ENCODE measurements around the gene DNAJC9. TPM values are rescaled to one million over a fixed set of nuclear protein-coding genes. Genes with fewer than 3 reads are reported as not detected.

DNAJC9 gene
- total RNA-seq, 1 experiment from 2014 or later = 63.5 TPM

DNA sequence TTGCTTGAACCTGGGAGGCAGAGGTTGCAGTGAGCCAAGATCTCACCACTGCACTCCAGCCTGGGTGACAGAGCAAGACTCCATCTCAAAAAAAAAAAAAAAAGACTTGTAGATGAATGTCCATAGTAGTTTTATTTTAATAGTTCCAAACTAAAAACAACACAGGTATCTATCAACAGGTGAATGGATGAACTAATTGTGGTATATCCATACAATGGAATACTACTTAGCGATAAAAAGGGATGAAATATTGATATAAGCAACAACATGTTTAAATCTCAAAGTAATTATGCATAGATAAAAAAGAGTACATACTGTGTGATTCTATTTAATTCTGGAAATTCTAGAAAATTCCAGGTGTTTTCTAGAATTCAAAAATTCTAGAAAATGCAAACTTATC lies 42.9 kb upstream of the DNAJC9 start:
- ATAC-seq (no peak), DNase-seq (ENCODE audit: low read depth, low spot score) (no peak)
- intact Hi-C loops (cut with micrococcal nuclease; ENCODE audit: unreplicated experiment) = no loop called here
- ChIA-PET POLR2A (no interaction called here), CTCF (no interaction called here)
- H3K9me3 ChIP-seq (ENCODE audit: control insufficient read depth, insufficient read depth, low read depth, low read length) = no peaks in the 10 kb centered on the region
- no TSS peak for BruUV-seq (replicated peaks)
- no peak overlapping the region for H3K27ac ChIP-seq (ENCODE audit: low read length)
- in situ Hi-C loops (cut with HindIII; ENCODE audit: low pct_unique_long_range_greater_than_20kb, low sequenced_read_pairs) = no loop called here
- TF ChIP-seq TCF7L2 (IDR thresholded peaks at IDR 0.05; ENCODE audit: low read depth, low read length) (no peak), POLR2AphosphoS5 (IDR thresholded peaks at IDR 0.05; ENCODE audit: low read depth, low read length) (no peak), SIN3A (IDR thresholded peaks at IDR 0.05; ENCODE audit: borderline replicate concordance, insufficient read depth, low read depth, low read length) (no peak)
- TF ChIP-seq, protein P1, sequence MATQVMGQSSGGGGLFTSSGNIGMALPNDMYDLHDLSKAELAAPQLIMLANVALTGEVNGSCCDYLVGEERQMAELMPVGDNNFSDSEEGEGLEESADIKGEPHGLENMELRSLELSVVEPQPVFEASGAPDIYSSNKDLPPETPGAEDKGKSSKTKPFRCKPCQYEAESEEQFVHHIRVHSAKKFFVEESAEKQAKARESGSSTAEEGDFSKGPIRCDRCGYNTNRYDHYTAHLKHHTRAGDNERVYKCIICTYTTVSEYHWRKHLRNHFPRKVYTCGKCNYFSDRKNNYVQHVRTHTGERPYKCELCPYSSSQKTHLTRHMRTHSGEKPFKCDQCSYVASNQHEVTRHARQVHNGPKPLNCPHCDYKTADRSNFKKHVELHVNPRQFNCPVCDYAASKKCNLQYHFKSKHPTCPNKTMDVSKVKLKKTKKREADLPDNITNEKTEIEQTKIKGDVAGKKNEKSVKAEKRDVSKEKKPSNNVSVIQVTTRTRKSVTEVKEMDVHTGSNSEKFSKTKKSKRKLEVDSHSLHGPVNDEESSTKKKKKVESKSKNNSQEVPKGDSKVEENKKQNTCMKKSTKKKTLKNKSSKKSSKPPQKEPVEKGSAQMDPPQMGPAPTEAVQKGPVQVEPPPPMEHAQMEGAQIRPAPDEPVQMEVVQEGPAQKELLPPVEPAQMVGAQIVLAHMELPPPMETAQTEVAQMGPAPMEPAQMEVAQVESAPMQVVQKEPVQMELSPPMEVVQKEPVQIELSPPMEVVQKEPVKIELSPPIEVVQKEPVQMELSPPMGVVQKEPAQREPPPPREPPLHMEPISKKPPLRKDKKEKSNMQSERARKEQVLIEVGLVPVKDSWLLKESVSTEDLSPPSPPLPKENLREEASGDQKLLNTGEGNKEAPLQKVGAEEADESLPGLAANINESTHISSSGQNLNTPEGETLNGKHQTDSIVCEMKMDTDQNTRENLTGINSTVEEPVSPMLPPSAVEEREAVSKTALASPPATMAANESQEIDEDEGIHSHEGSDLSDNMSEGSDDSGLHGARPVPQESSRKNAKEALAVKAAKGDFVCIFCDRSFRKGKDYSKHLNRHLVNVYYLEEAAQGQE (IDR thresholded peaks at IDR 0.05; ENCODE audit: insufficient read depth in 1 of 2, low read depth in 2 of 2, low read length in 1 of 2) = no peak
- TF ChIP-seq, protein P2, sequence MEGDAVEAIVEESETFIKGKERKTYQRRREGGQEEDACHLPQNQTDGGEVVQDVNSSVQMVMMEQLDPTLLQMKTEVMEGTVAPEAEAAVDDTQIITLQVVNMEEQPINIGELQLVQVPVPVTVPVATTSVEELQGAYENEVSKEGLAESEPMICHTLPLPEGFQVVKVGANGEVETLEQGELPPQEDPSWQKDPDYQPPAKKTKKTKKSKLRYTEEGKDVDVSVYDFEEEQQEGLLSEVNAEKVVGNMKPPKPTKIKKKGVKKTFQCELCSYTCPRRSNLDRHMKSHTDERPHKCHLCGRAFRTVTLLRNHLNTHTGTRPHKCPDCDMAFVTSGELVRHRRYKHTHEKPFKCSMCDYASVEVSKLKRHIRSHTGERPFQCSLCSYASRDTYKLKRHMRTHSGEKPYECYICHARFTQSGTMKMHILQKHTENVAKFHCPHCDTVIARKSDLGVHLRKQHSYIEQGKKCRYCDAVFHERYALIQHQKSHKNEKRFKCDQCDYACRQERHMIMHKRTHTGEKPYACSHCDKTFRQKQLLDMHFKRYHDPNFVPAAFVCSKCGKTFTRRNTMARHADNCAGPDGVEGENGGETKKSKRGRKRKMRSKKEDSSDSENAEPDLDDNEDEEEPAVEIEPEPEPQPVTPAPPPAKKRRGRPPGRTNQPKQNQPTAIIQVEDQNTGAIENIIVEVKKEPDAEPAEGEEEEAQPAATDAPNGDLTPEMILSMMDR (IDR thresholded peaks at IDR 0.05) = no peak
- peaks cover 11% of the 10 kb centered on the region; the same call in 1 of the 2 replicates for H3K27me3 ChIP-seq (ENCODE audit: control insufficient read depth, insufficient read depth, low read length)
- H3K4me1 ChIP-seq (ENCODE audit: control insufficient read depth, insufficient read depth, low read length) = no peaks in the 10 kb centered on the region
- no peaks in the 10 kb centered on the region for H3K36me3 ChIP-seq (ENCODE audit: control insufficient read depth, insufficient read depth, low read length)
- H3K4me3 ChIP-seq (ENCODE audit: low read depth in 2 of 2, low read length in 2 of 2) = no peak overlapping the region

DNA sequence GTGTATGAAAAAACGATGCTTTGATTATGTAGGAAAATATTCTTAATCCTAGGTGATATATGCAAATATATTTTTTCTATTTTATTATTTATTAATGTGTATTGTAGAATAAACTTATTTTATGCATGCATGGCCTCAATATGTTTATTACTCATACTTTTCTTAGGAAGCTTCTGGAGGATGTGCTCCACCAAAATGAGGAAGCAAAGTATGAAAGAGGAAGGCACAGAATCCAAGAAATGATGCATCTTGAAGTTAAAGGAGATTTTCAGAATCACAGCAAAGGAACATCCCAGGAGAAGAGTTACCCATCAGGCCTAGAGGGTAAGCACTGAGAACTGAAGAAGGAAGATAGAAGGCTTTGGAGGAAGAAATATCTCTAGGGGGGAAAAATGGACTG lies 40.4 kb upstream of the DNAJC9 start:
- Histone ChIP-seq H3K27me3 (ENCODE audit: control insufficient read depth, insufficient read depth, low read length) (no peaks in the 10 kb centered on the region; the same call in 1 of the 2 replicates), H3K4me3 (ENCODE audit: low read depth in 2 of 2, low read length in 2 of 2) (no peak overlapping the region), H3K36me3 (ENCODE audit: control insufficient read depth, insufficient read depth, low read length) (no peaks in the 10 kb centered on the region), H3K27ac (ENCODE audit: low read length) (no peak overlapping the region), H3K9me3 (ENCODE audit: control insufficient read depth, insufficient read depth, low read depth, low read length) (no peaks in the 10 kb centered on the region), H3K4me1 (ENCODE audit: control insufficient read depth, insufficient read depth, low read length) (no peaks in the 10 kb centered on the region)
- DNase-seq (ENCODE audit: low read depth, low spot score) (no peak), ATAC-seq (no peak)
- in situ Hi-C loops (cut with HindIII; ENCODE audit: low pct_unique_long_range_greater_than_20kb, low sequenced_read_pairs) (no loop called here), intact Hi-C loops (cut with micrococcal nuclease; ENCODE audit: unreplicated experiment) (no loop called here)
- no TSS peak for BruUV-seq (replicated peaks)
- CTCF ChIA-PET = no interaction called here
- TF ChIP-seq TCF7L2 (IDR thresholded peaks at IDR 0.05; ENCODE audit: low read depth, low read length) = no peak
- TF ChIP-seq, protein P1 (IDR thresholded peaks at IDR 0.05; ENCODE audit: insufficient read depth in 1 of 2, low read depth in 2 of 2, low read length in 1 of 2) = no peak
- TF ChIP-seq POLR2AphosphoS5 (IDR thresholded peaks at IDR 0.05; ENCODE audit: low read depth, low read length) = no peak
- TF ChIP-seq, protein P2 (IDR thresholded peaks at IDR 0.05) = no peak
- POLR2A ChIA-PET = no interaction called here
